RWPE1 (cell line): ENCODE results near the gene NKX6-2.

Experiments
- CTCF ChIA-PET: fragments of 350-600 bp; sonication (Branson Sonifier 250); formaldehyde crosslinking; extraction: SDS; loops from one replicate; lab custom pipeline; 2021; lab: Yijun Ruan, JAX
- POLR2A ChIA-PET: fragments of 400-600 bp; formaldehyde crosslinking; extraction: SDS; loops from one replicate; lab custom pipeline; 2020; ENCODE audit warnings: antibody characterized with exemption; ENCODE audit not compliant: low non-redundant PET; lab: Yijun Ruan, JAX
- DNase-seq: peaks from one replicate; pipeline ENCODE4 v3.0.0; 2012; ENCODE audit warnings: low spot score
- H3K27ac ChIP-seq: fragments of 450-650 bp; 2 replicates; pipeline ENCODE4 v1.5.1; 2017
- CTCF ChIP-seq: fragments of 450-650 bp; conservative IDR thresholded peaks from 2 replicates; pipeline ENCODE4 v1.5.1; 2017; ENCODE audit warnings: low read depth, mild to moderate bottlenecking

The NKX6-2 gene

GRCh38 chr10:132757171-132757570 is 28.8 kb downstream of the NKX6-2 start:
- no peak for TF ChIP-seq CTCF
- POLR2A ChIA-PET: no interaction called here
- H3K27ac ChIP-seq: no peak overlapping the region
- no peak for DNase-seq
- CTCF ChIA-PET: no interaction called here

GRCh38 chr10:132756591-132756990 is 29.4 kb downstream of the NKX6-2 start:
- no peak for DNase-seq
- ChIA-PET CTCF (no interaction called here), POLR2A (no interaction called here)
- no peak for TF ChIP-seq CTCF
- no peak overlapping the region for H3K27ac ChIP-seq

- POLR2A ChIA-PET: no interaction called here
- CTCF ChIA-PET: no interaction called here
These were observed 30.7 kb downstream of the NKX6-2 start for GRCh38 chr10:132755166-132755711.

GRCh38 chr10:132754071-132754470 is 31.9 kb downstream of the NKX6-2 start:
- no peak for DNase-seq
- ChIA-PET CTCF (no interaction called here), POLR2A (no interaction called here)
- no peak for TF ChIP-seq CTCF
- no peak overlapping the region for H3K27ac ChIP-seq

More at GRCh38 chr10:132755166-132755711, 30.7 kb downstream of the NKX6-2 start:
- TF ChIP-seq CTCF: no peak
- no peak for DNase-seq
- no peak overlapping the region for H3K27ac ChIP-seq

- ChIA-PET POLR2A (no interaction called here), CTCF (interaction anchor here (0.5 kb wide), 1 partner anchor 12 kb away, joined by 3 read pairs; no protein-coding TSS in a partner anchor)
- no peak for DNase-seq
- H3K27ac ChIP-seq: no peak overlapping the region
- TF ChIP-seq CTCF: no peak
These were observed 32.4 kb downstream of the NKX6-2 start for GRCh38 chr10:132753596-132753995.

GRCh38 chr10:132752961-132753360 is 33.0 kb downstream of the NKX6-2 start:
- H3K27ac ChIP-seq: no peak overlapping the region
- CTCF ChIA-PET: interaction anchor here (0.5 kb wide), 1 partner anchor 11 kb away, joined by 3 read pairs; no protein-coding TSS in a partner anchor
- TF ChIP-seq CTCF: no peak
- DNase-seq: no peak
- POLR2A ChIA-PET: no interaction called here
